GM12801 (cell line): ENCODE data around the gene SETD7.

Experiments used
- CTCF ChIP-seq: IDR thresholded peaks from one replicate; pipeline ENCODE4 v1.5.1; 2011; ENCODE audit warnings: control low read depth; ENCODE audit not compliant: insufficient read length; ENCODE audit errors: extremely low read depth

SETD7 gene

DNA sequence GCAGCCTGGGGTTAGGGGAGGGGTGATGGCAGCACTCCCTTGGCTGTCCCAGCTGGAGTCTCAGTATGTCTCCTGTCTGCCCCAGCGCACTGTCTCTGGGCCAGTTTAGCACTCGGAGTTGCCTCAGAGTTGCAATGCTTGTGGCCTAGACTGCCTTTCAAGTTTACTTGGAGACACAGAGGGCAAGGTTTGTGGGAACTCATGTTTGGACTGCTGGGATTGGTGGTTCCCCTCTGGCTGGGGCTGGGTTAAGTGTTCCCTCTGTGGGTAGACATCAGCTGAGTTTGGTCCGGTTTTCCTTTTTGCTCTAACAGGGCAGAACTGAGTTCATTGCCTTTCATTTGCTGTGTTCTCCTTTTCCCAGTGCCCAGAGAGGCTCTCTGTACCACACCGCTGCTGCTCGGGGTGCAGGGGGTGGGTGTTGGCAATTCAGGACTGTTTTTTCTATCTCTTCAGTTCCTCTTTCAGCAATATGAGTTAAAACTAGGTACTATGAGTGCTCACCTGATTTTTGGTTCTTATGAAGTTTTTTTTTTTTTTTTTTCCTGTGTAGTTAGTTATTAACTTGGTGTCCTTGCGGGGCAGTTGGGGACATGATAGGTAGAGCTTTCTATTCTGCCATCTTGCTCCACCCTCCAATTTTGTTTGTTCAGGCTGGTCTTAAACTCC is 84.9 kb downstream of the SETD7 start:
- TF ChIP-seq CTCF, result no peak

DNA sequence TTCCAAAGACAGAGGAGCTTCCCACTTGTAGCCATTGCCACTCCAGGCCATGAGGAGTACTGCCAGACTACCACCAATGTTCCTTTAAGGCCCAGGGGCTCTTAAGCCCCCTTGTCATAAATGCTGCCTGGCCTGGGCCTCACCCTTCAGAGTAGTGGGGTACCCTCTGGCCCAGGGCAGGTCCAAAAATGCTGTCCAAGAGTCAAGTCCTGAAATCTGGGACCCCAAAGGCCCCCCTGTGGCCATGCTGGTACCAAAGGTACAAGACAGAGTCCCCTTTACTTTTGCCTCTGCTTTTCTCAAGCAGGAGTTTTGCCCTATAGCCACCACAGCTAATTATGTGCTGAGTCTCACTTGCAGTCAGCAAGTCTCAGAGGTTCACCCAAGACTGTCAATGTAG is 85.7 kb downstream of the SETD7 start:
- TF ChIP-seq CTCF, result no peak

DNA sequence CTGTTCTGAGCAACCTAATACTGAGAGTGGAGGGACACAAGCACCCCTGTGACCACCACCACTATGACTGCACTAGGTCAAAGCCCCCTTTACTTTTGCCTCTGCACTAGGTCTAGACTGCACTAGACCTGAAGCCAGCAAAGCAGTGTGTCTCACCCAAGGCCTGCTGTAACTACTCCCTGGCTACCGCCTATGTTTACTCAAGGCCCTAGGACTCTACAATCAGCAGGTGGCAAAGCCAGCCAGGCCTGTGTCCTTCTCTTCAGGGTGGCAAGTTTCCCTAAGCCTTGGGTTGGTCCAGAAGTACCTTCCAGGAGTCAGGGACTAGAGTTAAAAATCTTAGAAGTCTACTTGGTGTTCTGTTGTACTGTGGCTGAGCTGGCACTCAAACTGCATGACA is 86.2 kb downstream of the SETD7 start:
- no peak for TF ChIP-seq CTCF

DNA sequence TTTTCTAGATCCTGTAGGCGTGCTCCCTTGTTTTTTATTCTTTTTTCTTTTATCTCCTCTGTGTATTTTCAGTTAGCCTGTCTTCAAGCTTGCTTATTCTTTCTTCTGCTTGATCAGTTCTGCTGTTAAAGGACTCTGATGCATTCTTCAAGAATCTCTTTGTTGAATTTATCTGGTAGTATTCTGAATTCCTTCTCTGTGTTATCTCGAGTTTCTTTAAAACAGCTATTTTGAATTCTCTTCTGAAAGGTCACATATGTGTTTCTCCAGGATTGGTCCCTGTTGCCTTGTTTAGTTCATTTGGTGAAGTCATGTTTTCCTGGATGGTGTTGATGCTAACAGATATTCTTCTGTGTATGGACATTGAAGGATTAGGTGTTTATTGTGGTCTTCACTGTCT is 86.8 kb downstream of the SETD7 start:
- no peak for TF ChIP-seq CTCF

GRCh38 chr4:139465922-139466321 is 90.1 kb downstream of the SETD7 start:
- no peak for TF ChIP-seq CTCF

GRCh38 chr4:139461022-139461628 is 94.9 kb downstream of the SETD7 start:
- no peak for TF ChIP-seq CTCF

GRCh38 chr4:139460565-139460964 is 95.5 kb downstream of the SETD7 start:
- no peak for TF ChIP-seq CTCF
